Parathyroid adenoma (tissue), 2 donors: ENCODE data around the gene GPR183.

Experiments
- H2AFZ ChIP-seq: fragments of 300-600 bp; sonication (generic); one replicate; pipeline ENCODE4 v1.7.0; 2017; ENCODE audit warnings: antibody characterized with exemption, mild to moderate bottlenecking
- H3K27ac ChIP-seq: fragments of 300-600 bp; sonication (generic); one replicate; pipeline ENCODE4 v1.7.0; 2017
- H3K27me3 ChIP-seq: fragments of 300-600 bp; sonication (generic); one replicate; pipeline ENCODE4 v1.7.0; 2017; ENCODE audit warnings: low read length; ENCODE audit not compliant: control insufficient read depth, insufficient read depth
- H3K36me3 ChIP-seq: fragments of 300-600 bp; sonication (generic); one replicate; pipeline ENCODE4 v1.7.0; 2017; ENCODE audit warnings: low read length; ENCODE audit not compliant: control insufficient read depth, insufficient read depth
- H3K4me1 ChIP-seq: fragments of 300-600 bp; sonication (generic); one replicate; pipeline ENCODE4 v1.7.0; 2017; ENCODE audit warnings: control low read depth
- H3K4me2 ChIP-seq: fragments of 300-600 bp; sonication (generic); one replicate; pipeline ENCODE4 v1.7.0; 2017; ENCODE audit warnings: low read length
- H3K4me3 ChIP-seq: fragments of 300-600 bp; sonication (generic); one replicate; pipeline ENCODE4 v1.7.0; 2017; ENCODE audit warnings: low read depth, low read length
- H3K79me2 ChIP-seq: fragments of 300-600 bp; sonication (generic); one replicate; pipeline ENCODE4 v1.7.0; 2017; ENCODE audit warnings: control low read depth
- H3K9ac ChIP-seq: fragments of 300-600 bp; sonication (generic); one replicate; pipeline ENCODE4 v1.7.0; 2017; ENCODE audit warnings: mild to moderate bottlenecking
- H3K9me3 ChIP-seq: fragments of 300-600 bp; sonication (generic); one replicate; pipeline ENCODE4 v1.7.0; 2017; ENCODE audit warnings: low read length; ENCODE audit not compliant: control insufficient read depth
- TF ChIP-seq, protein P1 (sequence below): fragments of 300-600 bp; sonication (generic); IDR thresholded peaks from one replicate; pipeline ENCODE4 v1.7.0; 2017; ENCODE audit warnings: antibody characterized with exemption, mild to moderate bottlenecking
- donor health status: primary hyperparathyroidism.

Gene GPR183

GRCh38 chr13:99257291-99257690 lies 49.9 kb downstream of the GPR183 start:
- Histone ChIP-seq H3K9me3 (no peaks in the 10 kb centered on the region), H3K4me1 (no peaks in the 10 kb centered on the region), H2AFZ (no peak overlapping the region), H3K4me2 (no peak overlapping the region), H3K27ac (no peak overlapping the region), H3K36me3 (no peaks in the 10 kb centered on the region), H3K79me2 (no peaks in the 10 kb centered on the region), H3K27me3 (no peaks in the 10 kb centered on the region), H3K9ac (no peak overlapping the region), H3K4me3 (no peak overlapping the region)
- TF ChIP-seq, protein P1, sequence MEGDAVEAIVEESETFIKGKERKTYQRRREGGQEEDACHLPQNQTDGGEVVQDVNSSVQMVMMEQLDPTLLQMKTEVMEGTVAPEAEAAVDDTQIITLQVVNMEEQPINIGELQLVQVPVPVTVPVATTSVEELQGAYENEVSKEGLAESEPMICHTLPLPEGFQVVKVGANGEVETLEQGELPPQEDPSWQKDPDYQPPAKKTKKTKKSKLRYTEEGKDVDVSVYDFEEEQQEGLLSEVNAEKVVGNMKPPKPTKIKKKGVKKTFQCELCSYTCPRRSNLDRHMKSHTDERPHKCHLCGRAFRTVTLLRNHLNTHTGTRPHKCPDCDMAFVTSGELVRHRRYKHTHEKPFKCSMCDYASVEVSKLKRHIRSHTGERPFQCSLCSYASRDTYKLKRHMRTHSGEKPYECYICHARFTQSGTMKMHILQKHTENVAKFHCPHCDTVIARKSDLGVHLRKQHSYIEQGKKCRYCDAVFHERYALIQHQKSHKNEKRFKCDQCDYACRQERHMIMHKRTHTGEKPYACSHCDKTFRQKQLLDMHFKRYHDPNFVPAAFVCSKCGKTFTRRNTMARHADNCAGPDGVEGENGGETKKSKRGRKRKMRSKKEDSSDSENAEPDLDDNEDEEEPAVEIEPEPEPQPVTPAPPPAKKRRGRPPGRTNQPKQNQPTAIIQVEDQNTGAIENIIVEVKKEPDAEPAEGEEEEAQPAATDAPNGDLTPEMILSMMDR = no peak

GRCh38 chr13:99256709-99257108 lies 50.5 kb downstream of the GPR183 start:
- no peaks in the 10 kb centered on the region for H3K4me1 ChIP-seq
- no peak overlapping the region for H3K27ac ChIP-seq

GRCh38 chr13:99256283-99256682 lies 50.9 kb downstream of the GPR183 start:
- no peaks in the 10 kb centered on the region for H3K4me1 ChIP-seq
- H3K36me3 ChIP-seq = no peaks in the 10 kb centered on the region
- no peaks in the 10 kb centered on the region for H3K79me2 ChIP-seq
- no peaks in the 10 kb centered on the region for H3K9me3 ChIP-seq
- no peaks in the 10 kb centered on the region for H3K27me3 ChIP-seq
- H2AFZ ChIP-seq = no peak overlapping the region
- H3K27ac ChIP-seq = no peak overlapping the region
- H3K4me3 ChIP-seq = no peak overlapping the region
- no peak overlapping the region for H3K4me2 ChIP-seq
- H3K9ac ChIP-seq = no peak overlapping the region
- TF ChIP-seq, protein P1 = no peak

More at GRCh38 chr13:99256709-99257108, 50.5 kb downstream of the GPR183 start:
- Histone ChIP-seq H3K4me3 (no peak overlapping the region), H3K9ac (no peak overlapping the region), H3K9me3 (no peaks in the 10 kb centered on the region), H3K36me3 (no peaks in the 10 kb centered on the region), H3K27me3 (no peaks in the 10 kb centered on the region), H3K4me2 (no peak overlapping the region), H2AFZ (no peak overlapping the region), H3K79me2 (no peaks in the 10 kb centered on the region)
- TF ChIP-seq, protein P1 = no peak

DNA sequence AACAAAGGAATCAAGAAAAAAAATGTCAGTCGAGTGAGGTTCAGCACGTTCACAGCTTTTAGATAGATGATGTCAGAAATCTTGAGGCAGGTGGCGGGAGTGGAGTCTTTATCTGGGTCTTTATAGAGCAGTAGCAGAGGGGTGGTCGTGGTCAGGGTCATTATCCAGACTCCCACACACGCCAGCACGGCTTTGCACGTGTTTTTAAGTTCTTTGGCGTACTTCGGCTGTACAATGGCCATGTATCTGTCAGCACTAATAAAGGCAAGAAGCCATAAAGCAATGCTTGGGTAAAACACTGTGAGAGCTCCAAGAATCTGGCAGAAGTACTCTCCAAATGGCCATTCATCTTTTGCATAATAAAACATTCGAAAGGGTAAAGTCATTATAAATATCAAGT lies 51.9 kb downstream of the GPR183 start:
- no peak overlapping the region for H3K9ac ChIP-seq
- H3K79me2 ChIP-seq = no peaks in the 10 kb centered on the region
- no peaks in the 10 kb centered on the region for H3K9me3 ChIP-seq
- no peaks in the 10 kb centered on the region for H3K4me1 ChIP-seq
- TF ChIP-seq, protein P1 = no peak
- no peak overlapping the region for H3K27ac ChIP-seq
- no peak overlapping the region for H2AFZ ChIP-seq
- H3K4me2 ChIP-seq = no peak overlapping the region
- no peak overlapping the region for H3K4me3 ChIP-seq
- no peaks in the 10 kb centered on the region for H3K27me3 ChIP-seq
- no peaks in the 10 kb centered on the region for H3K36me3 ChIP-seq

DNA sequence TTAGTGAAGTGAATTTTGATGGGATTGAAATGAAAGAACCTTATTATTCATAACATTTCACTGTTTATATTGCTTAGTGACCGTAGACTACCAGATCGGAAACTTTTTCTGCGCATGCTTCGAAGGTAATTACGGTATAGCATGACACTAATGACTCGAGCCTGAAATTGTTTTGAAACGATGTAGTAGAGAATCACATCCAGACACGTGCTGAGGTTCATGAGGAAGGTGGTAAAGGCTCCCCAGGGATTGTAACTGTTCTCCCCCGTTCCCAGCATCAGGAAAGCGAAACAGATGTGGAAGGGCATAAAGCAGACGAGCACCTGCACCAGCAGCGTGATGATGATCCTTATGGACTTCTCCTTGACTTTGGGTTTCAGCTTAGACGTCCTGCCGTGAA lies 52.4 kb downstream of the GPR183 start:
- H3K9ac ChIP-seq = no peak overlapping the region
- H3K36me3 ChIP-seq = no peaks in the 10 kb centered on the region
- H3K27ac ChIP-seq = no peak overlapping the region
- no peak overlapping the region for H3K4me2 ChIP-seq
- no peaks in the 10 kb centered on the region for H3K27me3 ChIP-seq
- TF ChIP-seq, protein P1 = no peak
- no peaks in the 10 kb centered on the region for H3K4me1 ChIP-seq
- no peak overlapping the region for H3K4me3 ChIP-seq
- no peaks in the 10 kb centered on the region for H3K79me2 ChIP-seq
- no peaks in the 10 kb centered on the region for H3K9me3 ChIP-seq
- no peak overlapping the region for H2AFZ ChIP-seq
